Fibroblast of the conjunctiva (primary cell): ENCODE data around the gene PIP4K2C.
A peak's percentile ranks its signal among the peaks of the same experiment; 100 is the strongest.

Experiments used
- DNase-seq: peaks from one replicate; pipeline ENCODE4 v3.0.0-alpha.2; 2010; ENCODE audit warnings: low read depth

The PIP4K2C gene

GRCh38 chr12:57590864-57591781 is at the start of gene PIP4K2C:
PIP4K2C (plus strand) TSS chr12:57591192; CDS start chr12:57591290, 98 bp downstream.
- DNase-seq: no peak

- DNase-seq: no peak
Observed at GRCh38 chr12:57541717-57542116, 49.3 kb upstream of the PIP4K2C start.

- no peak for DNase-seq
Observed at GRCh38 chr12:57543581-57543980, 47.4 kb upstream of the PIP4K2C start.

- no peak for DNase-seq
Observed at GRCh38 chr12:57545809-57546437, 45.1 kb upstream of the PIP4K2C start.

- DNase-seq: peak; percentile 95
Observed at GRCh38 chr12:57546438-57547287, 44.3 kb upstream of the PIP4K2C start, which contains the start of gene DCTN2. DCTN2 (minus strand) TSS chr12:57547192; CDS start chr12:57547063, 129 bp downstream.

- DNase-seq: no peak
Observed at GRCh38 chr12:57547288-57548012, 43.5 kb upstream of the PIP4K2C start.

- no peak for DNase-seq
Observed at GRCh38 chr12:57548013-57548315, 43.0 kb upstream of the PIP4K2C start.

- DNase-seq: no peak
Observed at GRCh38 chr12:57548488-57548887, 42.5 kb upstream of the PIP4K2C start.

GRCh38 chr12:57549203-57549908 is 41.6 kb upstream of the PIP4K2C start:
- no peak for DNase-seq

GRCh38 chr12:57549909-57550640 is 40.9 kb upstream of the PIP4K2C start, which contains the start of gene KIF5A:
KIF5A (plus strand) TSS chr12:57550044; CDS start chr12:57550272, 228 bp downstream.
- no peak for DNase-seq

GRCh38 chr12:57550641-57551549 is 40.1 kb upstream of the PIP4K2C start:
- DNase-seq: no peak

GRCh38 chr12:57551637-57552305 is 39.2 kb upstream of the PIP4K2C start:
- DNase-seq: no peak

- no peak for DNase-seq
Observed at GRCh38 chr12:57552306-57552651, 38.7 kb upstream of the PIP4K2C start.

- no peak for DNase-seq
Observed at GRCh38 chr12:57552835-57553313, 38.1 kb upstream of the PIP4K2C start.

GRCh38 chr12:57553343-57554202 is 37.4 kb upstream of the PIP4K2C start:
- no peak for DNase-seq

- DNase-seq: no peak
Observed at GRCh38 chr12:57554453-57554852, 36.5 kb upstream of the PIP4K2C start.

- DNase-seq: no peak
Observed at GRCh38 chr12:57554897-57555296, 36.1 kb upstream of the PIP4K2C start.

GRCh38 chr12:57558864-57559263 is 32.1 kb upstream of the PIP4K2C start:
- no peak for DNase-seq
